Neutrophil (primary cell): ENCODE results near the gene VAC14.
"Not testable (repeated sequence)": the region's sequence is repeated elsewhere in the genome, so short reads cannot be mapped to it uniquely, and the experiment has no call there.

Experiments used
- H3K27ac ChIP-seq: fragments of 200-600 bp; sonication (generic); 2 replicates; pipeline ENCODE4 v1.5.1; 2016; ENCODE audit warnings: mild to moderate bottlenecking, moderate library complexity
- H3K27me3 ChIP-seq: fragments of 200-600 bp; sonication (generic); 2 replicates; pipeline ENCODE4 v1.6.0; 2016; ENCODE audit warnings: mild to moderate bottlenecking
- H3K36me3 ChIP-seq: fragments of 200-600 bp; sonication (generic); 2 replicates; pipeline ENCODE4 v1.5.1; 2017
- H3K4me1 ChIP-seq, 2 experiments: fragments of 200-600 bp in 1 of 2; sonication (generic) in 1 of 2; 1 replicate in 1 of 2; 2 replicates in 1 of 2; pipeline versions ENCODE4 v1.5.1 to v1.6.1; 2013 to 2016; ENCODE audit warnings: low read depth in 1 of 2, low read length in 1 of 2, mild to moderate bottlenecking in 1 of 2, moderate library complexity in 1 of 2; ENCODE audit not compliant: control insufficient read depth in 1 of 2, insufficient read depth in 1 of 2
- H3K4me3 ChIP-seq, 2 experiments: fragments of 200-600 bp in 1 of 2; sonication (generic) in 1 of 2; 1 replicate in 1 of 2; 2 replicates in 1 of 2; pipeline ENCODE4 v1.5.1; 2013 to 2016; ENCODE audit warnings: low read depth in 1 of 2, low read length in 1 of 2, mild to moderate bottlenecking in 1 of 2, moderate library complexity in 1 of 2
- H3K9me3 ChIP-seq: fragments of 200-600 bp; sonication (generic); 2 replicates; pipeline ENCODE4 v1.5.1; 2016
- CTCF ChIP-seq: fragments of 200-600 bp; sonication (generic); IDR thresholded peaks from 2 replicates; pipeline ENCODE4 v1.5.1; 2016; ENCODE audit warnings: antibody characterized with exemption

The VAC14 gene

GRCh38 chr16:70800781-70801480 lies at the start of gene VAC14:
Gene VAC14 (minus strand): TSS chr16:70801158. CDS start chr16:70800900, 258 bp downstream.
- H3K9me3 ChIP-seq, result no peaks in the 10 kb centered on the region
- peaks cover 6% of the 10 kb centered on the region for H3K36me3 ChIP-seq
- no peak for TF ChIP-seq CTCF

DNA sequence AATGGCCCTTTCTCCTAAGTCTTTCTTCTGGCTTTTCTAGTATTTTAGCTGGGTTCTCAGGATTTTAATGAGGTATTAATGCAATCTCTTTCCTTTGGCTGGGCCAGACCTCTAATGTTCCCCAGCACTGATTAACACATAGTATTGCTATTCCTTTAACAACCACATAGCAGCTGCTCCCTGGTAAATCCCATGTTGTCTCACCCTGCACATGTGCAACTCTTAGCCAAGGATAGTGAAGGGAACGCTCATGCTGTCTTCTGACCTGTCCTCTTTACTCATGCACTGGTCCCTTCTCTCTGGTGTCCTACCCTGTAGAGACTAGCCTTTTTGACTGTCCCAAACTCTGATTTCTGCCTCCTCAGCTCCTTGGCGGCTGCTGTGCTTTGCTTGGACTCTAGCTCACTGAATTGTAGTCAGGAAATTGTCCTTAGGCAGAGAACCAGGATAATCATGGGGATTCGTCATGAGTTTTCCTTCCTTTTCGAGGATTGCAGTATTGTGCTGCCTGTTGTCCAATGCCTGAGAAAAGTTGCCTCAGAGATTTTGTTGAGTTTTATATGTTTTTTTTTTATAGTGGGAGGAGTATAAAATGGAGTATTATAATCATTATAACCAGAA lies 22.6 kb upstream of the VAC14 start:
- not testable (repeated sequence) for H3K27me3 ChIP-seq, H3K4me1 ChIP-seq, H3K9me3 ChIP-seq, H3K27ac ChIP-seq, H3K4me3 ChIP-seq, H3K36me3 ChIP-seq

More at GRCh38 chr16:70800781-70801480, at the start of gene VAC14:
- Histone ChIP-seq H3K4me1 (peaks cover 21 to 24% of the 10 kb centered on the region in 2 experiments), H3K27me3 (peaks cover 19% of the 10 kb centered on the region), H3K27ac (peak within 1 kb of the TSS; percentile 77), H3K4me3 (peak within 1 kb of the TSS; percentile 70 to 74)

DNA sequence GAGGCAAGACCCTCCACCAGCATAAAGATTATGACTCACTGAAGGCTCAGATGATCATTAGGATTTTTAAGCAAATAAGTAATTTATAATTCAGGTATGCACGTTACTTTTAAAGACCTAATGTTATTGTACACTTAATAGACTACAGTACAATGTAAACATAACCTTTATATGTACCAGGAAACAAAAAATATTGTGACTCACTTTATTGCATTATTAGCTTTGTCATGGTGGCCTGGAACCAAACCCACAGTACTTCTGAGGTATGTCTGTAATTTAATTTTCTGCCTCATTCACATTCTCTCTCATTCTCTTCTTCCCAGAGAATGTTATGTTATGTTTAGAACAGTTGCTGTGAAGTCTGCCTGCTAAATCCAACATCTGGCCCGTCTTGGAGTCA lies 21.8 kb upstream of the VAC14 start:
- H3K4me3 ChIP-seq, H3K36me3 ChIP-seq, H3K27me3 ChIP-seq, H3K27ac ChIP-seq, H3K4me1 ChIP-seq, H3K9me3 ChIP-seq: not testable (repeated sequence)

GRCh38 chr16:70818088-70818487 lies 17.1 kb upstream of the VAC14 start:
- not testable (repeated sequence) for H3K27ac ChIP-seq, H3K36me3 ChIP-seq, H3K9me3 ChIP-seq, H3K4me3 ChIP-seq, H3K27me3 ChIP-seq, H3K4me1 ChIP-seq

- Histone ChIP-seq H3K27ac (no peak overlapping the region), H3K36me3 (no peaks in the 10 kb centered on the region), H3K9me3 (no peaks in the 10 kb centered on the region), H3K4me3 (no peak overlapping the region), H3K27me3 (peaks cover 56% of the 10 kb centered on the region), H3K4me1 (no peaks in the 10 kb centered on the region)
- TF ChIP-seq CTCF, result no peak
Measured at GRCh38 chr16:70809392-70810060, 8.6 kb upstream of the VAC14 start.

- Histone ChIP-seq H3K36me3 (no peaks in the 10 kb centered on the region), H3K4me3 (no peak overlapping the region), H3K9me3 (no peaks in the 10 kb centered on the region), H3K4me1 (no peaks in the 10 kb centered on the region), H3K27ac (no peak overlapping the region), H3K27me3 (peaks cover 63% of the 10 kb centered on the region)
- no peak for TF ChIP-seq CTCF
Measured at GRCh38 chr16:70808371-70808770, 7.4 kb upstream of the VAC14 start.

DNA sequence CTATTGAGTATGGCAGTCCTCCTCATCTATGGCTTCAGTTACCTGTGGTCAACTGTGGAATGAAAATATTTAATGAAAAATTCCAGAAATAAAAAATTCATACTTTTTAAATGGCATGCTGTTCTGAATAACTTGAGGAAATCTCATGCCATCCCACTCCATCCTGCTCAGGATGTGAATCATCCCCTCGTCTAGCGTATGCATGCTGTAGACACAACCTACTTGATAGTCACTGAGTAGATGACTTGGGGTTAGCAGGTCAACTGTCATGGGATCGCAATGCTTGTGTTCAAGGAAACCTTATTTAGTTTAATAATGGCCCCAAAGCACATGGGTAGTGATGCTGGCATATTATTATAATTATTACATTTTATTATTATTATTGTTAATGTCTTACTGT lies 4.8 kb upstream of the VAC14 start:
- Histone ChIP-seq H3K36me3 (no peaks in the 10 kb centered on the region), H3K4me1 (peaks cover 5 to 6% of the 10 kb centered on the region in 2 experiments), H3K27me3 (peaks cover 63% of the 10 kb centered on the region), H3K27ac (no peak overlapping the region), H3K4me3 (no peak overlapping the region), H3K9me3 (no peaks in the 10 kb centered on the region)
- TF ChIP-seq CTCF, result no peak
